Measurements from ENCODE around the gene RAB11FIP3.
A peak's percentile ranks its signal among the peaks of the same experiment; 100 is the strongest.
"Not testable (repeated sequence)": the region's sequence is repeated elsewhere in the genome, so short reads cannot be mapped to it uniquely, and the experiment has no call there.

Gene RAB11FIP3

DNA sequence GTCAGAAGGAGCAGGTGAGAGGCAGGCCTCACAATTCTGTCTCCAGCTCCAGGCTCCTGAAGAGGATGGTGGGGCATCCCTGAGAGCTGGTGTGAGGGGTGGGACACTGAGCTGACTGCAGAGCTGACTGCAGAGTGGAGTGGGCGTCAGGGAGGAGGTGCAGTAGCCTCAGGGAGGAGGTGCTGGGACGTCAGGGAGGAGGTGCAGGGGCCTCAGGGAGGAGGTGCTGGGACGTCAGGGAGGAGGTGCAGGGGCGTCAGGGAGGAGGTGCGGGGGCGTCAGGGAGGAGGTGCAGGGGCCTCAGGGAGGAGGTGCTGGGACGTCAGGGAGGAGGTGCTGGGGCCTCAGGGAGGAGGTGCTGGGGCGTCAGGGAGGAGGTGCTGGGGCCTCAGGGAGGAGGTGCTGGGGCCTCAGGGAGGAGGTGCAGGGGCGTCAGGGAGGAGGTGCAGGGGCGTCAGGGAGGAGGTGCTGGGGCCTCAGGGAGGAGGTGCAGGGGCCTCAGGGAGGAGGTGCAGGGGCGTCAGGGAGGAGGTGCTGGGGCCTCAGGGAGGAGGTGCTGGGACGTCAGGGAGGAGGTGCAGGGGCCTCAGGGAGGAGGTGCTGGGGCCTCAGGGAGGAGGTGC lies 41.9 kb downstream of the RAB11FIP3 start:
- DNase-seq (ENCODE audit: low spot score) = not testable (repeated sequence)

DNA sequence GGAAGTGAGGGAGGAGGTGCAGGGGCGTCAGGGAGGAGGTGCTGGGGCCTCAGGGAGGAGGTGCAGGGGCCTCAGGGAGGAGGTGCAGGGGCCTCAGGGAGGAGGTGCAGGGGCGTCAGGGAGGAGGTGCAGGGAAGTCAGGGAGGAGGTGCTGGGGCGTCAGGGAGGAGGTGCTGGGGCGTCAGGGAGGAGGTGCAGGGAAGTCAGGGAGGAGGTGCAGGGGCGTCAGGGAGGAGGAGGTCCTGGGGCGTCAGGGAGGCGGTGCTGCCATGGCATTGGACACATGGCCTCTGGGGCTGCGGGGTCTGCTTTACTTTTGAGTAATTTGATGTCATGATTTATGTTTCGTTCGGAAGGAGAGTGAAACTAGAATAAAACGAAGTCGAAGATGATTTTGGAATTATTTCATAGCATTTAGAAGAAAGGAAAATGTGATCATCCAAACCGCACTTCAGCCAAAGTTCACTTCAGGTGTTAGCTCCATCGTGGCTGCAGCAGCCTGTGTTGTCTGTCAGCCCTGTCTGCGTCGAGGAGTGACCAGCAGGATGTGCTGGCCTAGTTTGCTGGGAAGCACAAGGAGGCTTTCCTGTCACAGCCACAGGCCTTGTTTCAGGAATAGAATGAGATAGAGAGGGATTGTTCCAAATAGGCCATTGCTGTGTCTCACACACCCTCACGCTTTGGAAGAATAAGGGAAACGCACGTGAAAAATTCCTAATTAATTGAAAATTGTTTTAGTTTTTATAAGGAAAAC lies 42.8 kb downstream of the RAB11FIP3 start:
- DNase-seq (ENCODE audit: low spot score) = no peak

GRCh38 chr16:469459-469858 lies 44.0 kb downstream of the RAB11FIP3 start:
- not testable (repeated sequence) for DNase-seq (ENCODE audit: low spot score)

DNA sequence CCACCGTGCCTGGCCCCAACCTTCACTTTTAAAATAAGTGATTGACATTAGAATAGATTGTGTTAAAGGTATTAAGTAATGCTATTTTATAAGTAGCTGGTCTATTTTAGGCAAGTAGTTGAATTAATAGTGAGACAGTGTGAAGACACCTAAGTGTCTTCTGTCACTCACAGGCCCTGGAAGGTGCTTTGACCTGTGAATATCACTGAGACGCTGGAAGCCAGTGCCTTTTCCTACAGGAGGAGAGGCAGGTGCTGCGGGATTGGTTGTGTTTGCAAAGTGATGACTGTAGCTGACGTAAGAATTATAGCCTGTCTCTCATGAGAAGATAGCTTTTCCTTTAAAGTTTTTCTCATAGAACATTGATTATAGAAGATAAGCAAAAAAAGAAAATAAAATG lies 45.0 kb downstream of the RAB11FIP3 start:
- DNase-seq (ENCODE audit: low spot score) = no peak

- peak; percentile 81 for DNase-seq (ENCODE audit: low spot score)
These were observed 46.1 kb downstream of the RAB11FIP3 start for GRCh38 chr16:471353-472198.

GRCh38 chr16:472199-472504 lies 46.7 kb downstream of the RAB11FIP3 start:
- no peak for DNase-seq (ENCODE audit: low spot score)

GRCh38 chr16:473046-474043 lies 47.9 kb downstream of the RAB11FIP3 start:
- no peak for DNase-seq (ENCODE audit: low spot score)

DNA sequence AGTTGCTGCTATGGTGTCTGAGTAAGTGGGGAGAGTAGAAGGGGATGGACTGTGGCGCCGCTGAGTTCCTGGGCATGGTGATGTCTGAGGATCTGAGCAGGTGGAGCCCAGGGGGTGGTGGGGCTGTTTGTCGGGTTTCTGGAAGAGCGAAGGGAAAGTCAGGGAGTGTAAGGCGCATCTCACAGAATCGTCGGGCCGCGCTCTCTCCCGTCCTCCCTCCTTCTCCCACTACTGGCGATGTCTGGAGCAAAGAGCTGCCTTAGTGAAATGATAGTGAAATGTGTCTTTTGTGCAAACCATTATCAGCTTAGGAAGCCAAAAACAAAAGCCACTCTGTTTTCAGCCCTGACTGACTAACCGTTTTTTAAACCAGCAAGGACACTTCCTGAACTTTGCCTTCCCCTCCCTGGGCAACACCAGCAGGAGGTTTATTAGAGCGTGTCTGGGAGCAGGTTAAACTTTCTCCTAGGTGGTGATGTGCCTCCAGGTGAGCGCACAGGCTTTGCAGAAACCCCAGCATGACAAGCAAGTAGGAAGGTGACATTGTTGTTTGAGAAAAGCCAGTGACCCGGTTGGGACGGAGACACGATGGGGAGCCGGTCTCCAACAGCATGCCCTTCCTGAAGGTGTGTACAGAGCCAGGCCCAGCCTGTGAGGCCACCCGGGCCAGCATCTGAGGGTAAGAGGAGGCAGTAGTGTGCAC lies 49.1 kb downstream of the RAB11FIP3 start:
- no peak for DNase-seq (ENCODE audit: low spot score)

DNA sequence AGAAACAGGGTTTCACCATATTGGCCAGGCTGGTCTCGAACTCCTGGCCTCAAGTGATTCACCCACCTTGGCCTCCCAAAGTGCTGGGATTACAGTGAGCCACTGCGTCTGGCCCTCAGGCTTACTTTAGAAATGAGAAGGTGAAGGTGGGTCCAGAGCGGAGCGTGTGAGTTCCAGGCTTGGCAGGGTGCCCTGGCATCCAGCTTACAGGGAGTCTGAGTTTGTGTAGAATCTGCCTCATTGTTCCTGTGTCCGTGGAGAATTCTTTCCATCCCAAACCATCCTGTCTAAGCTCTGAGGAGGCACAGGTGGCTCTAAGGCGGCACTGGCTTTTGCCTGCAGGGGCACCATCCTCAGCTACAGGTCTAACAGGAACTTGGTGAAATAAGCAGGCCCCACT lies 50.6 kb downstream of the RAB11FIP3 start:
- no peak for DNase-seq (ENCODE audit: low spot score)

DNA sequence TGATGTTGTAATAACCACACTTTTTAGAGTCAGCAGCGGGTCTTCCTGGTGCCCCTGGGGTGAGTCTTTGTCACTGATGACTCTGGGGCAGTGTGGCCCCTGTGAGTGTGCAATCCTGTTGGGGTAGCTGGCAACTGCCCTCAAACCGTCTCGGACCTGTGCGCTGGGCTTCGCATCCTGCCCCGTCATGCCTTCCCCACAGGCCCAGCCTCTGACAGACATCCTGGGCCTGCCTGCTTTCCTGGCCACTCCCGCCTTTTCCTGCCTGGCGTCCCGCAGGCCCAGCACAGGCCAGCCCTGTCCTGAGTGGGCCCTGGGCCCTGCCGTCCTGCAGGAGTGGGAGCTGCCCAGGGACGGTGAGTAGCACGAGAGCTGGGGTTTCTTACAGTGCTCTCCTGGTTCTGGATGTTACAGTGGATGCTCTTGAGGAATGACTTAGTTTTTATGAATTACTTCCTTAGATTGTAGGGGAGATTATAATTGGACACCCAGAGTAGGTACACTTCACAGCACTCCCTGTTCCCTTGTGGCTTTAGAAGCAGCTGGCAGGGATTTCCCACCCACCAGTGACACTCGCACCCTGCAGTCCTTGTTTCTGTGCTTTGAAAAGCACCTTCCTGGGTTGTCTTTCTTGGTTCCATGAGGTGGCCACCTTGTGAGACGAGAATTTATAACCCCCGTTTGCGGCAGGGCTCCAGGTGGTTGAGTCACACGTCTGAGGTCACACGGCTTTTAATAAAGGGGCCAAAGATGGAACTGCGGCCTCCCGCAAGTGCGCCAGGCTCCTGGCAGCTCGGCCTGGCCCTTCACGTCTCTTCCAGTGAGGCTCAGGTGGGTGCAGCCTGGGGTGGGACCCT lies 52.1 kb downstream of the RAB11FIP3 start:
- no peak for DNase-seq (ENCODE audit: low spot score)

DNA sequence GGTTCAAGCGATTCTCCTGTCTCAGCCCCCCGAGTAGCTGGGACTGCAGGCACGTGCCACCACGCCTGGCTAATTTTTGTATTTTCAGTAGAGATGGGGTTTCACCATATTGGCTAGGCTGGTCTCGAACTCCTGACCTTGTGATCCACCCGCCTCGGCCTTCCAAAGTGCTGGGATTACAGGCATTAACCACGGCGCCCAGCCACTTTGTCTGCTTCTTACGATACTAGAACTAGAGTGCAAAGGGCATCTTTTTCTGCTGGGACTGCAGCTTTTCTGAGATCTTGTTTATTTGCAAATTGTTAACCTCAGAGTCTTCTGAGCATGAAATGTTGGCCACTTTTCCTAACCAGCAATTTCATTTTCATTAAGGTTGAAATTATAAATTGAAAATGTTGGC lies 52.8 kb downstream of the RAB11FIP3 start:
- not testable (repeated sequence) for DNase-seq (ENCODE audit: low spot score)

DNA sequence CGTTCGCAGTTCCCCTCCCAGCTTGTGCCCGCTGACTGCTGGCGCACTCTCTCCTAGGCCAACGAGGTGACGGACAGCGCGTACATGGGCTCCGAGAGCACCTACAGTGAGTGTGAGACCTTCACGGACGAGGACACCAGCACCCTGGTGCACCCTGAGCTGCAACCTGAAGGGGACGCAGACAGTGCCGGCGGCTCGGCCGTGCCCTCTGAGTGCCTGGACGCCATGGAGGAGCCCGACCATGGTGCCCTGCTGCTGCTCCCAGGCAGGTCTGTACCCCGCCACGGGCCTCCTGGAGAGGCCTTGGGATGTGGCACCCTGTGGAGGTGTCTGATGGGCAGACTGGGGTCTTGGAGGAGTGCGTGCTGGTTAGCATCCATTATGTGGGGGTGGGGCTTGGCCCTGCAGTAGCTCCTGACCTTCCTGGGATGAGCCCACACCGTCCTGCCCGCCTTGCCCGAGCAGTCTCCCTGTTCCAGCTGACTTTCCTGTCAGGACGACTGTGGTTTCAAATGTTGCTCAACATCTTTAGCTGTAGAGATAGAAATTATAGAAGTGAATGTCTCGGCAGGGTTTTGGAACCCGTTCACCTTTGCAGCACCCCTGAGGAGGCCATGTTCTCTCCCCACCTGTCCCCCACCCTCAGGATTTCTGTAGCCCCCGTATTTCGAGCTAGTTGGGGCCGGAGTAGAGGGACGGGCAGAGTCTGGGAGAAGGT lies 57.2 kb downstream of the RAB11FIP3 start:
- DNase-seq (ENCODE audit: low spot score) = no peak

GRCh38 chr16:483341-484075 lies 58.1 kb downstream of the RAB11FIP3 start:
- no peak for DNase-seq (ENCODE audit: low spot score)

GRCh38 chr16:489606-490005 lies 64.2 kb downstream of the RAB11FIP3 start:
- DNase-seq (ENCODE audit: low spot score) = no peak

GRCh38 chr16:490768-491167 lies 65.3 kb downstream of the RAB11FIP3 start:
- no peak for DNase-seq (ENCODE audit: low spot score)

- DNase-seq (ENCODE audit: low spot score) = no peak
These were observed 65.9 kb downstream of the RAB11FIP3 start for GRCh38 chr16:491220-491919.

- no peak for DNase-seq (ENCODE audit: low spot score)
These were observed 66.9 kb downstream of the RAB11FIP3 start for GRCh38 chr16:492211-492875.

GRCh38 chr16:494676-495075 lies 69.2 kb downstream of the RAB11FIP3 start:
- not testable (repeated sequence) for DNase-seq (ENCODE audit: low spot score)

Measured in AG08396 (cell line).